Stimulated activated effector memory CD8-positive, alpha-beta T cell treated with anti-CD3 and anti-CD28 coated beads, Interleukin-12 subunit alpha, Interleukin-12 subunit beta, amount 100 ng/mL, for 72 hours (primary cell): Measurements from ENCODE around the gene ACTL7B.
A peak's percentile ranks its signal among the peaks of the same experiment; 100 is the strongest.

ENCODE experiments used
- ATAC-seq: fragments of 150-1000 bp; cut with Tn5 transposase; 2 replicates; pipeline ENCODE4 v1.10.0; 2021
- DNase-seq, 2 donors: peaks; one replicate each; pipeline ENCODE4 v3.0.0; 2021 to 2022; ENCODE audit warnings: low spot score in 2 of 2
- H3K27ac Mint-ChIP-seq: one replicate; pipeline ENCODE4 v1.8.0; 2022; ENCODE audit warnings: mild to moderate bottlenecking, mixed read lengths
- H3K36me3 Mint-ChIP-seq: one replicate; pipeline ENCODE4 v1.8.0; 2022; ENCODE audit warnings: mild to moderate bottlenecking, mixed read lengths
- H3K4me1 Mint-ChIP-seq: one replicate; pipeline ENCODE4 v1.8.0; 2022; ENCODE audit warnings: mixed read lengths
- H3K4me3 Mint-ChIP-seq: one replicate; pipeline ENCODE4 v1.8.0; 2022; ENCODE audit warnings: mild to moderate bottlenecking, mixed read lengths
- H3K9me3 Mint-ChIP-seq: one replicate; pipeline ENCODE4 v1.8.0; 2022; ENCODE audit warnings: mixed read lengths

The ACTL7B gene

DNA sequence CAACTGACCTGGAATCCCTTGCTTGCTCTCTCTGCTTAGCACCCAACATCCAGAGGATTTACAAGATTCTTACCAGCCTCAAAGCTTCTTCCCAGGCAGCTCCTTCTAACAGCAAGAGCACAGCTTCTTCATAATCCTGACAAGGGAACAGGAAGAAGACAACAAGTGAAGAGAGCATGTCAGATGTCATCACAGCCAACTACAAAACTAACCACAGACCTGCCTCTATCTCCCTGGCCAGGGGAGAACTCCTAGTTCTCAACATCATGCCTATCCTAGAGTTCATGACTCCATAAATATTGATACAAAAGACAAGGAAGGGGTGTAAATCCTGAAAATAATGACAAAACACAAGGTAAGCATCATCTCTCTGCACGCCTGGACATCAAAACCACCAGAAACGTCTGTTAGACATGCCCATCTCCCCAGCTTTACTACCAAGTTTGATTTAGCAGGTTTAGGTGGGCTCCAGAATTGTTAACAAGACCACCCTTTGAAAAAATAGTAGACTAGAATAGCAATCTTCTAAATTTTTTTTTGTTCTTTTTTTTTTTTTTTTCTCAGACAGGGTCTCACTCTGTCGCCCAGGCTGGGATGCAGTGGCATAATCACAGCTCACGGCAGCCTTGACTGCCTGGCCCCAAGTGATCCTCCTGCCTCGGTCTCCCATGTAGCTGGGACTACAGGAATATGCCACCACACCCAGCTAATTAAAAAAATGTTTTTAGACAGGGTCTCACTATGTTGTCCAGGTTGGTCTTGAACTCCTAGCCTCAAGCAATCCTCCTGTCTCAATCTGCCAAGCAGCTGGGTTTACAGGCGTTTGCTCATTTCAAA is 26.5 kb upstream of the ACTL7B start:
- peaks cover 95% of the 10 kb centered on the region for H3K36me3 Mint-ChIP-seq
- no peaks in the 10 kb centered on the region for H3K9me3 Mint-ChIP-seq
- peaks cover 15% of the 10 kb centered on the region for H3K4me1 Mint-ChIP-seq
- no peak overlapping the region for H3K4me3 Mint-ChIP-seq
- DNase-seq (no peak), ATAC-seq (no peak)
- H3K27ac Mint-ChIP-seq, result peak overlapping the region; percentile 27

DNA sequence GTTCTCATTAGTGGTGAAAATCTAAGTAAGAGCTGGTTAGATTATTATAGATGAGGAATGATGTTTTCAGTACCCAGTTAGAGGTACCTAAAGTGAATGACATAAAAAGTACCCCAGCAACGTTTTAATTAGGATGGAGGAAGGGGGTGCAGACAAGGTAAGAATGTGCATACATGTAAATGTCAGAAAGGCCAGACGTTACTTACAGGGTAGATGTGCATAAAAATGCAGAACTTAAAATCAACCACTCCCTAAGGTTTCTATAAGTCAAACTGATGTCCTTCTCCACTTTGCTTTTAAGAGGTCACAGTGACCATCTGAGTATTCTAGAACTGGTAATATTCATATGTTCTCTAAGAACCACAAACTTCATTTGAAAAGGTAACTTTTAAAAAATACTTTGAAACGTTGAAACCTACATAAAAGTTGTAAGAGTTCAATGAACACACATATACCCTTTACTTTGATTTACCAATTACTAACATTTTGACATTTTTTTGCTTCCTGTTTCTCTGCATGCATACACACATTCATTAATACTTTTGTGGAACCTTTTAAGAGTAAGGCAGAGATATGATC is 25.0 kb upstream of the ACTL7B start:
- peaks cover 99% of the 10 kb centered on the region for H3K36me3 Mint-ChIP-seq
- H3K4me3 Mint-ChIP-seq, result no peak overlapping the region
- peaks cover 8% of the 10 kb centered on the region for H3K4me1 Mint-ChIP-seq
- H3K27ac Mint-ChIP-seq, result no peak overlapping the region
- no peaks in the 10 kb centered on the region for H3K9me3 Mint-ChIP-seq
- ATAC-seq (no peak), DNase-seq (no peak)

- H3K4me3 Mint-ChIP-seq, result no peak overlapping the region
- H3K36me3 Mint-ChIP-seq, result peaks cover 100% of the 10 kb centered on the region
- no peak overlapping the region for H3K27ac Mint-ChIP-seq
- DNase-seq (no peak), ATAC-seq (no peak)
- no peaks in the 10 kb centered on the region for H3K4me1 Mint-ChIP-seq
- no peaks in the 10 kb centered on the region for H3K9me3 Mint-ChIP-seq
These were observed 21.7 kb upstream of the ACTL7B start for GRCh38 chr9:108877524-108877923.

GRCh38 chr9:108876425-108876824 is 20.6 kb upstream of the ACTL7B start:
- Mint-ChIP-seq H3K4me3 (no peak overlapping the region), H3K9me3 (no peaks in the 10 kb centered on the region), H3K36me3 (peaks cover 100% of the 10 kb centered on the region), H3K4me1 (no peaks in the 10 kb centered on the region), H3K27ac (no peak overlapping the region)
- DNase-seq (no peak), ATAC-seq (no peak)

DNA sequence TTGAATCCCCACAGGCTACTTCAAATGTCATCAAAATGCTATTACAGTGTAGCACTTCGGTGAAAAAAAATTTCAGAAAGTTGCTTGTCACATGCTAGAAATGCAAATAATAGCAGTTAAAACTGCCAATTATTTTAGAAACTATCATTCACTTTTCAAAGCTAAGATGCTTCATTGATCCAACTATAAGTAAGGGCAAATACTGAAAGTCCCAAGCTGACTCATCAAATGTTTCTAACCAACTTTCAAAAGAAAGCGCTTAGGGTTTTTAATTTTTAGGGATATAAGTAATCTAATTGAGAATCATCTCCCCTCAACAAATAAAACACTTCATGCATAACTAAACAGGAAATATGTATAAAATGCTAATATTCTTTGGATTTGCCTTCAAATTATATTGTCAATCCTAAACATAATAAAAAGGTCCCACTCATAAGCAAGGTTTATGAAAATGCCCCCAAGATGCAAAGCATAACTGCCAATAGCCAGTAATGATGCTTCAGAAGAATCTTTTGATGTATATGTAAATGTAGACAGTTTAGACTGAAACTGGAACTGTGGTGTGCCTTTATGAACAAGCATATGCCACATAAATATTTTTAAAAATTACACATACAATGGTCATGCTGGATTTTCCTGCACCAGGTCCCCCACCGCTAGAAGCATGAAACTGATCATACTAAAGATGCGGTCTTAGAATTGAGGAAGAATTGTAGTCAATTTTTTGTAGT is 18.4 kb upstream of the ACTL7B start:
- no peak for ATAC-seq
- H3K27ac Mint-ChIP-seq, result no peak overlapping the region
- no peaks in the 10 kb centered on the region for H3K9me3 Mint-ChIP-seq
- H3K4me3 Mint-ChIP-seq, result no peak overlapping the region
- H3K36me3 Mint-ChIP-seq, result peaks cover 100% of the 10 kb centered on the region
- no peak for DNase-seq
- H3K4me1 Mint-ChIP-seq, result no peaks in the 10 kb centered on the region

DNA sequence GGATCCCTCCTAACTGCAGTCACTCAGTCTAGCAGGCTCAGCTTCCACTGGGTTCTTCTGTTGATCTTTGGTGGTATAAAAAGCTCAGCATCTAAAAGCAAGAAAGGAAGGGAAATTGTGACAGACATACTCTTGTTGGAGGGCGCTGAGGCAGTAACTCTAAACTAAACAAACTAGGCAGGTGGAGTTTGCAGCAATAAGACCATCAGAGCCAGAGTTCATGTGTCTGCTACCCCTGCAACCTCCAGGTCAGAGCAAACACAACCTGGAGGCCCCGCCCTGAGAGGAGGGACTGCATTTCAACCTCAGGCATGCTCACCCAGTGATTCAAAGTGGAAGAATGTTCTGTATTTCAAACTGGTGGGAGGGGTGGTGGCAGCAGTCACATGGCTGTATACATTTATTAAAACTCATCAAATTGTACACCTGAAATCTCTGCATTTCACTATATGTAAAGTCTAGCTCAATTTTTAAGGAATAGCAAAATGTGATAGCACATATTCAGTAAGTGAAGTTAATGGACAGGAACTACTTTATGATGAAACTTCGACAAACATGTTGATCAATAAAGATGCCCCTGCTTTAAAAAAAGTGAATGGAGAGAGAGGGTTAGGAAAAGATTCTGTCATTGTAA is 13.4 kb upstream of the ACTL7B start:
- H3K27ac Mint-ChIP-seq, result no peak overlapping the region
- H3K9me3 Mint-ChIP-seq, result no peaks in the 10 kb centered on the region
- H3K4me3 Mint-ChIP-seq, result no peak overlapping the region
- DNase-seq, result no peak
- no peaks in the 10 kb centered on the region for H3K4me1 Mint-ChIP-seq
- ATAC-seq, result no peak
- H3K36me3 Mint-ChIP-seq, result peaks cover 62% of the 10 kb centered on the region

DNA sequence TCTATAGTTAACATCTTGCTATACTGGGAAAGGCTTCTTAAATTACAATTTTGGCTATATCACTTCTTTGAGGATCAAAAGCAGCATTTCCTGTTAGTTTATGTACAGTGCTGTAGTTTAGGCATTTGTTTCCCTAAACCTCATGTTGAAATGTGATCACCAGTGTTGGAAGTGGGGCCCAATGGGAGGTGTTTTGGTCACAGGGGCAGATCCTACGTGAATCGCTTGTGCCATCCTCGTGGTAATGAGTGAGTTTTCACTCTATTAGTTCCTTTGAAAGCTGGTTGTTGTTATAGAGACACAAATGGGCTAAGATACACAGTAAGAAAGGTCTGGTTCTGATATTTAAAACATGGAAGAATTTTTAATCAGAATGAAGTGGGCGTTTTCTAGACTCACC is 12.0 kb upstream of the ACTL7B start:
- Mint-ChIP-seq H3K4me1 (no peaks in the 10 kb centered on the region), H3K36me3 (peaks cover 48% of the 10 kb centered on the region), H3K4me3 (no peak overlapping the region), H3K27ac (peak overlapping the region; percentile 52), H3K9me3 (no peaks in the 10 kb centered on the region)
- ATAC-seq, result no peak
- no peak for DNase-seq

- H3K27ac Mint-ChIP-seq, result peak overlapping the region; percentile 52
- H3K4me3 Mint-ChIP-seq, result no peak overlapping the region
- H3K4me1 Mint-ChIP-seq, result no peaks in the 10 kb centered on the region
- no peak for DNase-seq
- peaks cover 41% of the 10 kb centered on the region for H3K36me3 Mint-ChIP-seq
- no peak for ATAC-seq
- H3K9me3 Mint-ChIP-seq, result no peaks in the 10 kb centered on the region
These were observed 11.3 kb upstream of the ACTL7B start for GRCh38 chr9:108867116-108867515.

DNA sequence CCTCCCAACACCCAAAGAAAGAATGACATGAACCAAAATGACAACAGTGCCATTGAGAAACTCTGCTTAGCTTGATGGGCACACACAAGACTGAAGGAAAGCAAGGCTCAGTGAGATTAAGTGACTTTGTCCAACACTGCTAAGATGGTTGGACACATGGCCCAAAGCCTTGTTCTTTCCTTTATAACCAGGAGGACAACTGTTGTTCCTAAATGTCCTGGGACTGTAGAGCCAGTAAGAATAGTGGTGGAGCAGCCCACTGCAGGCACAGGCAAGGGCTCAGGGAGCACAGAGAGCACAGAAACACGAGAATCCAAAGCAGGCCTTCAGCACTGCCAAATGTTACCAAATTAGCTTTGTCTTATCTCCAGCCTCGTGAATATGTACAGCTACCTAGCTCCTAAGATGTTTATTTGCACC is 10.2 kb upstream of the ACTL7B start:
- peaks cover 30% of the 10 kb centered on the region for H3K36me3 Mint-ChIP-seq
- H3K27ac Mint-ChIP-seq, result no peak overlapping the region
- ATAC-seq (no peak), DNase-seq (no peak)
- H3K4me3 Mint-ChIP-seq, result no peak overlapping the region
- no peaks in the 10 kb centered on the region for H3K4me1 Mint-ChIP-seq
- H3K9me3 Mint-ChIP-seq, result no peaks in the 10 kb centered on the region

GRCh38 chr9:108865037-108865436 is 9.3 kb upstream of the ACTL7B start:
- DNase-seq (no peak), ATAC-seq (no peak)
- peaks cover 20% of the 10 kb centered on the region for H3K36me3 Mint-ChIP-seq
- no peak overlapping the region for H3K27ac Mint-ChIP-seq
- H3K4me3 Mint-ChIP-seq, result no peak overlapping the region
- H3K9me3 Mint-ChIP-seq, result no peaks in the 10 kb centered on the region
- H3K4me1 Mint-ChIP-seq, result no peaks in the 10 kb centered on the region

DNA sequence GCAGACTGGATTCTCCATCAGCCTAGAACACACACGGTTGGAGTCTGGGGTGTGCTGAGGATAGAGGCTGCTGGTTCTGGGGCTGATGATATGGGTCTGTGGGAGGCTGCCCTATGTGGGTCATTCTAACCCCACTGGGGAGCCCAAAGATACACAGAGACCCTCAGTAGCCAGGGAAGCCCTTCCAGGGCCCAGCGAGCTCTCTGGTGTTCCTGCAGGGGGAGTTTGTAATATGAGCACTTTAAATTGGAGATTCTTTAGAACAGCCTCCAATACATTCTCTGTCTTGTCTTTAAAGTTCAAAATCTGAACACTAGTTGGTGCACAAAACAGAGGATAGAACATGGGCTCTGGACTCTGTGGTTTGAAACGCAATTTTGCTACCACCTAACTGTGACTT is 8.7 kb upstream of the ACTL7B start:
- no peak for DNase-seq
- no peak for ATAC-seq
- Mint-ChIP-seq H3K9me3 (no peaks in the 10 kb centered on the region), H3K4me1 (peaks cover 6% of the 10 kb centered on the region), H3K27ac (no peak overlapping the region), H3K4me3 (no peak overlapping the region), H3K36me3 (peaks cover 14% of the 10 kb centered on the region)

GRCh38 chr9:108863891-108864290 is 8.1 kb upstream of the ACTL7B start:
- no peak overlapping the region for H3K27ac Mint-ChIP-seq
- H3K4me3 Mint-ChIP-seq, result no peak overlapping the region
- no peaks in the 10 kb centered on the region for H3K9me3 Mint-ChIP-seq
- no peak for ATAC-seq
- no peak for DNase-seq
- H3K36me3 Mint-ChIP-seq, result peaks cover 9% of the 10 kb centered on the region
- H3K4me1 Mint-ChIP-seq, result peaks cover 8% of the 10 kb centered on the region

- no peak within 1 kb of the TSS for H3K27ac Mint-ChIP-seq
- H3K9me3 Mint-ChIP-seq, result no peaks in the 10 kb centered on the region
- H3K4me1 Mint-ChIP-seq, result peaks cover 8% of the 10 kb centered on the region
- no peak within 1 kb of the TSS for H3K4me3 Mint-ChIP-seq
- DNase-seq (no peak), ATAC-seq (no peak)
- H3K36me3 Mint-ChIP-seq, result no peaks in the 10 kb centered on the region
These were observed 6.2 kb upstream of the ACTL7B start, which contains the start of gene ACTL7A for GRCh38 chr9:108861997-108862396. Gene ACTL7A, plus strand, starts transcription at chr9:108862266. Its CDS starts 57 bp downstream, at chr9:108862323.

DNA sequence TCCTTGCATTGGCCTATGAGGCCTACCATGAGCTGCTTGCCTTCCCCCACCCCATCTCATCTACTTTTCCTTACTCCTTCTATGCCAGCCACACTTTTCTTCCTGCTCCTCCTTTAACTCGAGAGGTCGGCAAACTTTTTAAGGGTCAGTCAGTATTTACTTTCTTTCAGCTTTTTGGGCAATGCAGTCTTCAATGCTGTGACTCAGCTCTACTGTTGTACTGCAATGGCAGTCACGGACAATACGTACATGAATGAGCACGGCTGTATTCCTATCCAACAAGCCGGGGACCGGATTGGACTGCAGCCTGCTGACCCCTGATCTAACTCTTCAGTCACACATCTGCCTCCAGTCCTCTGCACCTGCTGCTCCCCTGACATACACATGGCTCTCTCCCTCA is 5.7 kb upstream of the ACTL7B start:
- no peak overlapping the region for H3K4me3 Mint-ChIP-seq
- no peaks in the 10 kb centered on the region for H3K36me3 Mint-ChIP-seq
- ATAC-seq, result no peak
- H3K9me3 Mint-ChIP-seq, result no peaks in the 10 kb centered on the region
- H3K4me1 Mint-ChIP-seq, result peaks cover 8% of the 10 kb centered on the region
- no peak for DNase-seq
- no peak overlapping the region for H3K27ac Mint-ChIP-seq

DNA sequence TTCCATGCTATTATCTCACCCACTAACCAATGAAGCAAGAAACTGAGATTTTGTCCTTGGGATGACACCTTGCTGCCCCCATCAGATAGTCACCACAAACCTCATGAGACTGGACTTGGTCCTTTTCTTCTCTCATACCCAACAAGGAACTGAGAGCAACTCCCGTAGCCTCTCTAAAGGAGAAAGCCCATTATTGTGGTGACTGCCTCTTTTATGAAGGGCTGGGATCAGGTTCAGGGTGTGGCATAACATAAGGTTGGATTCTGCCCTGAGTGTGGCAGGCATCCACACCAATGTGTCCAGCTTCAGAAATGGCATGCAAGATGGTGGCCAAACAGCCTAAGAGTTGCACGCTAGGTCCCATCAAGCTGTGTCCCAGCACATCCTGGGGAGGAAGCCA is 5.0 kb upstream of the ACTL7B start:
- DNase-seq (no peak), ATAC-seq (no peak)
- Mint-ChIP-seq H3K36me3 (no peaks in the 10 kb centered on the region), H3K4me3 (no peak overlapping the region), H3K27ac (no peak overlapping the region), H3K4me1 (peaks cover 8% of the 10 kb centered on the region), H3K9me3 (no peaks in the 10 kb centered on the region)
